OCI-LY7 (cell line): ENCODE results near the gene LRRC8E. TPM values are rescaled to one million over a fixed set of nuclear protein-coding genes. Genes with fewer than 3 reads are reported as not detected.
A peak's percentile ranks its signal among the peaks of the same experiment; 100 is the strongest.

Experiments
- BruUV-seq: library from RNA; stranded (reverse); fragments of 400-500 nt; replicated peaks from 2 replicates; lab custom pipeline; 2021; lab: Mats Ljungman, UMichigan
- CTCF ChIA-PET: fragments of 300-600 bp; sonication (Branson Sonifier 250); formaldehyde crosslinking; loops from one replicate; lab custom pipeline; 2022; ENCODE audit warnings: antibody characterized with exemption; ENCODE audit not compliant: unreplicated experiment; lab: Charles Lee
- POLR2A ChIA-PET: fragments of 300-600 bp; sonication (Branson Sonifier 250); formaldehyde crosslinking; loops from one replicate; lab custom pipeline; 2022; ENCODE audit warnings: antibody characterized with exemption; lab: Charles Lee
- DNase-seq: peaks from one replicate; pipeline ENCODE4 v3.0.0-alpha.2; 2015; ENCODE audit warnings: low spot score
- H2AFZ ChIP-seq: fragments of 200-600 bp; sonication (generic), shearing (Covaris generic); 2 replicates; pipeline ENCODE4 v1.6.1; 2014; ENCODE audit warnings: mild to moderate bottlenecking, antibody characterized with exemption, low read length, moderate library complexity
- H3K27ac ChIP-seq: fragments of 200-600 bp; sonication (generic); 2 replicates; pipeline ENCODE4 v1.5.1; 2014; ENCODE audit warnings: mixed run types, low read depth, mild to moderate bottlenecking, moderate library complexity, low read length, inconsistent platforms; ENCODE audit not compliant: poor library complexity, severe bottlenecking
- H3K36me3 ChIP-seq: fragments of 200-600 bp; sonication (generic); 2 replicates; pipeline ENCODE4 v1.6.1; 2014; ENCODE audit warnings: mild to moderate bottlenecking, antibody characterized with exemption, low read length, moderate library complexity, mixed read lengths; ENCODE audit not compliant: insufficient read depth
- H3K4me1 ChIP-seq: fragments of 200-600 bp; sonication (generic); 2 replicates; pipeline ENCODE4 v1.5.1; 2014; ENCODE audit warnings: mild to moderate bottlenecking, low read length; ENCODE audit not compliant: insufficient read depth, poor library complexity, severe bottlenecking
- H3K4me2 ChIP-seq: fragments of 200-600 bp; sonication (generic); 2 replicates; pipeline ENCODE4 v1.6.1; 2014; ENCODE audit warnings: mild to moderate bottlenecking, low read length
- H3K4me3 ChIP-seq: fragments of 200-600 bp; sonication (generic); 2 replicates; pipeline ENCODE4 v1.5.1; 2014; ENCODE audit warnings: mild to moderate bottlenecking, low read depth, low read length; ENCODE audit not compliant: poor library complexity, severe bottlenecking
- H3K79me2 ChIP-seq: fragments of 200-600 bp; sonication (generic); 2 replicates; pipeline ENCODE4 v1.6.1; 2016; ENCODE audit warnings: low read depth, mild to moderate bottlenecking, low read length, moderate library complexity, mixed read lengths; ENCODE audit not compliant: insufficient read depth
- H3K9me2 ChIP-seq: fragments of 200-600 bp; sonication (generic); 2 replicates; pipeline ENCODE4 v1.6.1; 2016; ENCODE audit warnings: mild to moderate bottlenecking, low read length, mixed read lengths; ENCODE audit not compliant: insufficient read depth
- H3K9me3 ChIP-seq: fragments of 200-600 bp; sonication (generic); 2 replicates; pipeline ENCODE4 v1.6.1; 2014; ENCODE audit warnings: mild to moderate bottlenecking, mixed run types, low read length, mixed read lengths
- H4K20me1 ChIP-seq: fragments of 200-600 bp; sonication (generic); 2 replicates; pipeline ENCODE4 v1.6.1; 2014; ENCODE audit warnings: mild to moderate bottlenecking, antibody characterized with exemption, low read length, moderate library complexity, mixed read lengths; ENCODE audit not compliant: insufficient read depth
- EZH2phosphoT487 ChIP-seq: fragments of 200-600 bp; sonication (generic); IDR thresholded peaks from 2 replicates; pipeline ENCODE4 v1.6.1; 2018; ENCODE audit warnings: low read depth, borderline replicate concordance, mild to moderate bottlenecking, mixed run types, antibody characterized with exemption, low read length, moderate library complexity, mixed read lengths
- intact Hi-C: fragments of 100-400 bp; cut with micrococcal nuclease; formaldehyde crosslinking; loops from one replicate; pipeline ENCODE4 v1.10.0; 2022; ENCODE audit not compliant: unreplicated experiment
- total RNA-seq, 2 experiments: library from RNA; depleted of rRNA in 1 of 2; stranded (reverse); fragments of >200 nt in 1 of 2; shearing (Covaris generic) in 1 of 2; gene quantifications; 2 replicates each; pipeline ENCODE4 v1.2.3, GENCODE V29; 2014 to 2022
- TF ChIP-seq, protein P1 (sequence below): fragments of 200-600 bp; sonication (generic); conservative IDR thresholded peaks from 2 replicates; pipeline ENCODE4 v1.5.1; 2014; ENCODE audit warnings: mild to moderate bottlenecking, antibody characterized with exemption, low read length, moderate library complexity, mixed read lengths

Gene LRRC8E
- total RNA-seq, 2 experiments from 2014 or later, result not detected

- no peak for DNase-seq
- Histone ChIP-seq H3K4me2 (no peak overlapping the region), H3K27ac (no peak overlapping the region), H3K79me2 (peaks cover 19% of the 10 kb centered on the region), H3K9me3 (no peaks in the 10 kb centered on the region), H2AFZ (no peak overlapping the region), H4K20me1 (0 out of 2 replicates have a peak, but pooled peaks cover 9% of the 10 kb centered on the region), H3K4me3 (no peak overlapping the region), H3K36me3 (peaks cover 4% of the 10 kb centered on the region; the same call in 1 of the 2 replicates), H3K4me1 (peaks cover 19% of the 10 kb centered on the region), H3K9me2 (no peaks in the 10 kb centered on the region)
- ChIA-PET CTCF (no interaction called here), POLR2A (interaction anchor here (0.6 to 1.6 kb wide), 2 partner anchors 295 to 681 kb away, joined by 4 to 5 read pairs; no protein-coding TSS in a partner anchor)
- TF ChIP-seq EZH2phosphoT487, result no peak
- no TSS peak for BruUV-seq
- intact Hi-C loops, result no loop called here
These were observed 12.6 kb downstream of the LRRC8E start for GRCh38 chr19:7900931-7901330.

GRCh38 chr19:7901337-7901736, 13.0 kb downstream of the LRRC8E start:
- TF ChIP-seq, protein P1, sequence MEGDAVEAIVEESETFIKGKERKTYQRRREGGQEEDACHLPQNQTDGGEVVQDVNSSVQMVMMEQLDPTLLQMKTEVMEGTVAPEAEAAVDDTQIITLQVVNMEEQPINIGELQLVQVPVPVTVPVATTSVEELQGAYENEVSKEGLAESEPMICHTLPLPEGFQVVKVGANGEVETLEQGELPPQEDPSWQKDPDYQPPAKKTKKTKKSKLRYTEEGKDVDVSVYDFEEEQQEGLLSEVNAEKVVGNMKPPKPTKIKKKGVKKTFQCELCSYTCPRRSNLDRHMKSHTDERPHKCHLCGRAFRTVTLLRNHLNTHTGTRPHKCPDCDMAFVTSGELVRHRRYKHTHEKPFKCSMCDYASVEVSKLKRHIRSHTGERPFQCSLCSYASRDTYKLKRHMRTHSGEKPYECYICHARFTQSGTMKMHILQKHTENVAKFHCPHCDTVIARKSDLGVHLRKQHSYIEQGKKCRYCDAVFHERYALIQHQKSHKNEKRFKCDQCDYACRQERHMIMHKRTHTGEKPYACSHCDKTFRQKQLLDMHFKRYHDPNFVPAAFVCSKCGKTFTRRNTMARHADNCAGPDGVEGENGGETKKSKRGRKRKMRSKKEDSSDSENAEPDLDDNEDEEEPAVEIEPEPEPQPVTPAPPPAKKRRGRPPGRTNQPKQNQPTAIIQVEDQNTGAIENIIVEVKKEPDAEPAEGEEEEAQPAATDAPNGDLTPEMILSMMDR, result no peak
- no peak for TF ChIP-seq EZH2phosphoT487
- 0 out of 2 replicates have a peak, but pooled peaks cover 9% of the 10 kb centered on the region for H4K20me1 ChIP-seq
- peaks cover 19% of the 10 kb centered on the region for H3K4me1 ChIP-seq
- no peak for DNase-seq
- intact Hi-C loops, result no loop called here
- H3K9me2 ChIP-seq, result no peaks in the 10 kb centered on the region
- no peak overlapping the region for H3K4me3 ChIP-seq
- ChIA-PET CTCF (no interaction called here), POLR2A (interaction anchor here (0.6 to 1.6 kb wide), 2 partner anchors 296 to 681 kb away, joined by 4 to 5 read pairs; no protein-coding TSS in a partner anchor)
- H3K36me3 ChIP-seq, result peaks cover 8% of the 10 kb centered on the region; the same call in 1 of the 2 replicates
- H3K9me3 ChIP-seq, result no peaks in the 10 kb centered on the region
- H2AFZ ChIP-seq, result no peak overlapping the region
- peaks cover 22% of the 10 kb centered on the region for H3K79me2 ChIP-seq
- BruUV-seq, result no TSS peak
- H3K27ac ChIP-seq, result no peak overlapping the region
- H3K4me2 ChIP-seq, result no peak overlapping the region

DNA sequence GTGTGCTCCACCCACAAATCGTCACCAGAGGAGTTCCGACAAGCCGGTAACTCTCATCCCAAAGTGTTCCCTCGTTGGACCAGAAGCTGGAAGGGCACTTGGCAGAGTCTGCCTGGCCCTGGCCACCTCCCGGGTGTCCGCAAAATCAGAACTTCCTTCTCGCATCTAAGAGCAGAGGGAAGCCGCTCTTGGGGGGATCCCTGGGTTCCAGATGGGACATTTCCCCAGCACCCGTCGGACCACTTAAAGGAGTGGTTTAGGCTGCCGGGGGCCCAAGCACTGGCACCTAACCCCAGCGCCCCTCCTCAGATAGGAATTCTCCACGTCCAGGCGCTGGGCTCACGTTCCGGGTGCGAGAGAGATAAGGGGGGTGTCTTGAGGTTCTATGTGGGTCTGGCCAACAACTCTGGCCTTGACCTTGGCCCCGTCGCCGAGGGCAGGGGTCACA, 14.5 kb downstream of the LRRC8E start:
- peak overlapping the region; percentile 75; the same call in 1 of the 2 replicates for H2AFZ ChIP-seq
- H3K79me2 ChIP-seq, result peaks cover 22% of the 10 kb centered on the region
- H3K4me1 ChIP-seq, result peaks cover 19% of the 10 kb centered on the region
- BruUV-seq, result TSS peak; percentile 82
- peak overlapping the region; percentile 100 for H3K4me2 ChIP-seq
- peaks cover 13% of the 10 kb centered on the region; the same call in 1 of the 2 replicates for H3K36me3 ChIP-seq
- 0 out of 2 replicates have a peak, but pooled peaks cover 9% of the 10 kb centered on the region for H4K20me1 ChIP-seq
- ChIA-PET CTCF (no interaction called here), POLR2A (interaction anchor here (0.8 kb wide), 1 partner anchor 10 kb away, joined by 3 read pairs; no protein-coding TSS in a partner anchor)
- intact Hi-C loops, result no loop called here
- TF ChIP-seq EZH2phosphoT487, result no peak
- TF ChIP-seq, protein P1, result no peak
- DNase-seq, result no peak
- no peaks in the 10 kb centered on the region for H3K9me3 ChIP-seq
- peak overlapping the region; percentile 6 for H3K27ac ChIP-seq
- peak overlapping the region; percentile 74 for H3K4me3 ChIP-seq
- no peaks in the 10 kb centered on the region for H3K9me2 ChIP-seq
